Endothelial cell of umbilical vein (primary cell): ENCODE results near the gene CSPG5. TPM values are rescaled to one million over a fixed set of nuclear protein-coding genes. Genes with fewer than 3 reads are reported as not detected.

Source experiments
- BruUV-seq: library from RNA; stranded (reverse); fragments of 400-500 nt; replicated peaks from 2 replicates; lab custom pipeline; 2021; lab: Mats Ljungman, UMichigan
- CTCF ChIA-PET: fragments of 300-600, 350-600 bp; sonication (Branson Sonifier 250); formaldehyde crosslinking; loops from one replicate; lab custom pipeline; 2021; ENCODE audit warnings: antibody characterized with exemption, inconsistent platforms; lab: Charles Lee
- POLR2A ChIA-PET: fragments of 300-600, 350-600 bp; sonication (Branson Sonifier 250); formaldehyde crosslinking; loops from one replicate; lab custom pipeline; 2021; ENCODE audit warnings: antibody characterized with exemption, inconsistent platforms; lab: Charles Lee
- DNase-seq: peaks from one replicate; pipeline ENCODE4 v3.0.0-alpha.2; 2011; ENCODE audit warnings: low read depth, low spot score
- FAIRE-seq: peaks from 2 replicates; lab custom pipeline; 2011; peaks lifted over from hg19 to GRCh38; lab: Jason Lieb, UNC
- H2AFZ ChIP-seq: 2 replicates; pipeline ENCODE4 v1.6.0; 2012; ENCODE audit warnings: low read depth, low read length, control low read depth, inconsistent platforms
- H3K27ac ChIP-seq: 2 replicates; pipeline ENCODE4 v1.5.1; 2011; ENCODE audit warnings: low read depth, mild to moderate bottlenecking, control low read depth, low read length, moderate library complexity; ENCODE audit not compliant: insufficient read depth
- H3K27me3 ChIP-seq, 2 experiments: 2 replicates each; pipeline versions ENCODE4 v1.6.0 to v1.6.1; 2011; ENCODE audit warnings: low read length in 2 of 2, mixed read lengths in 1 of 2; ENCODE audit not compliant: control insufficient read depth in 2 of 2, insufficient read depth in 2 of 2
- H3K36me3 ChIP-seq, 2 experiments: 2 replicates in 1 of 2; 3 replicates in 1 of 2; pipeline ENCODE4 v1.5.1; 2011; ENCODE audit warnings: low read length in 2 of 2, mild to moderate bottlenecking in 1 of 2, moderate library complexity in 1 of 2; ENCODE audit not compliant: control insufficient read depth in 2 of 2, insufficient read depth in 2 of 2; ENCODE audit errors: extremely low read depth in 1 of 2
- H3K4me1 ChIP-seq: 3 replicates; pipeline ENCODE4 v1.5.1; 2011; ENCODE audit warnings: mild to moderate bottlenecking, low read length; ENCODE audit not compliant: control insufficient read depth, insufficient read depth; ENCODE audit errors: extremely low read depth
- H3K4me2 ChIP-seq: 2 replicates; pipeline ENCODE4 v1.6.1; 2011; ENCODE audit warnings: low read length, control low read depth, mixed read lengths; ENCODE audit not compliant: insufficient read depth
- H3K4me3 ChIP-seq, 3 experiments: fragments of 200-600 bp in 1 of 3; sonication (generic), shearing (Covaris generic) in 1 of 3; replicated peaks in 1 of 3; 2 replicates each; pipeline ENCODE4 v1.5.1; 2011 to 2016; ENCODE audit warnings: control low read depth in 3 of 3, low read length in 3 of 3, mild to moderate bottlenecking in 2 of 3, inconsistent platforms in 1 of 3, low read depth in 1 of 3, moderate library complexity in 1 of 3; ENCODE audit not compliant: insufficient read depth in 1 of 3
- H3K79me2 ChIP-seq: 2 replicates; pipeline ENCODE4 v1.6.0; 2012; ENCODE audit warnings: low read length, inconsistent platforms; ENCODE audit not compliant: control insufficient read depth, insufficient read depth
- H3K9ac ChIP-seq: replicated peaks from 2 replicates; pipeline ENCODE3; 2011; ENCODE audit warnings: low read length, control low read depth; ENCODE audit not compliant: insufficient read depth; ENCODE audit errors: extremely low read depth
- H3K9me1 ChIP-seq: replicated peaks from 3 replicates; pipeline ENCODE4 v1.6.0; 2011; ENCODE audit warnings: mild to moderate bottlenecking, low read length; ENCODE audit not compliant: control insufficient read depth, insufficient read depth; ENCODE audit errors: extremely low read depth
- H3K9me3 ChIP-seq: replicated peaks from 2 replicates; pipeline ENCODE4 v1.5.1; 2012; ENCODE audit warnings: low read length, inconsistent platforms; ENCODE audit not compliant: control insufficient read depth, insufficient read depth
- H4K20me1 ChIP-seq: replicated peaks from 2 replicates; pipeline ENCODE3; 2011; ENCODE audit warnings: mild to moderate bottlenecking, low read length; ENCODE audit not compliant: control insufficient read depth, insufficient read depth; ENCODE audit errors: extremely low read depth
- EZH2 ChIP-seq: IDR thresholded peaks from 2 replicates; pipeline ENCODE4 v1.6.1; 2012; ENCODE audit warnings: borderline replicate concordance, low read depth, mild to moderate bottlenecking, moderate library complexity, low read length, inconsistent platforms; ENCODE audit not compliant: severe bottlenecking
- FOS ChIP-seq: IDR thresholded peaks from 2 replicates; pipeline ENCODE4 v1.6.1; 2011; ENCODE audit warnings: mild to moderate bottlenecking, low read length, moderate library complexity, borderline replicate concordance; ENCODE audit not compliant: insufficient read depth
- GATA2 ChIP-seq: IDR thresholded peaks from 2 replicates; pipeline ENCODE4 v1.7.0; 2011; ENCODE audit warnings: low read depth, mild to moderate bottlenecking, moderate library complexity, mixed read lengths, low read length; ENCODE audit not compliant: insufficient read length, insufficient read depth
- JUN ChIP-seq: IDR thresholded peaks from 2 replicates; pipeline ENCODE4 v1.6.1; 2011; ENCODE audit warnings: borderline replicate concordance, low read depth; ENCODE audit not compliant: insufficient read length, insufficient read depth
- MYC ChIP-seq: IDR thresholded peaks from one replicate; pipeline ENCODE4 v1.6.1; 2011; ENCODE audit warnings: mild to moderate bottlenecking, low read depth, low read length
- POLR2A ChIP-seq: IDR thresholded peaks from 2 replicates; pipeline ENCODE4 v1.6.1; 2012; ENCODE audit warnings: low read depth, mild to moderate bottlenecking, control low read depth, low read length
- POLR2AphosphoS5 ChIP-seq: IDR thresholded peaks from 2 replicates; pipeline ENCODE4 v1.6.1; 2012; ENCODE audit warnings: low read depth, mild to moderate bottlenecking, control low read depth, low read length, moderate library complexity; ENCODE audit not compliant: insufficient read depth
- dilution Hi-C: fragments of 300-500 bp; cut with MboI; formaldehyde crosslinking; loops from one replicate; pipeline ENCODE4 v1.15.0; 2019; ENCODE audit warnings: low sequenced_read_pairs; ENCODE audit not compliant: extremely low pct_ligation_motif_present
- intact Hi-C: fragments of 100-400 bp; cut with micrococcal nuclease; formaldehyde crosslinking; loops from one replicate; pipeline ENCODE4 v1.10.0; 2022
- polyA plus RNA-seq, 4 experiments: library from polyadenylated mRNA; depleted of rRNA in 3 of 4; stranded (reverse) in 3 of 4; unstranded in 1 of 4; fragments of >200 nt; gene quantifications; 2 replicates each; pipeline versions ENCODE4 v1.2.1 to v1.2.3, GENCODE V29; 2011 to 2012; ENCODE audit warnings: missing spikeins in 1 of 4
- total RNA-seq: library from RNA; stranded (reverse); gene quantifications from 2 replicates; pipeline ENCODE4 v1.2.3, GENCODE V29; 2021
- TF ChIP-seq, protein P1 (sequence below): IDR thresholded peaks from 2 replicates; pipeline ENCODE4 v1.6.1; 2011; ENCODE audit not compliant: insufficient read depth, insufficient read length
- TF ChIP-seq, protein P2 (sequence below), 2 donors: IDR thresholded peaks; 1 replicate in 1 of 2; 2 replicates in 1 of 2; pipeline ENCODE4 v1.5.1; 2011; ENCODE audit warnings: low read length in 2 of 2, mild to moderate bottlenecking in 2 of 2, moderate library complexity in 2 of 2, control low read depth in 1 of 2, inconsistent platforms in 1 of 2, low read depth in 1 of 2; ENCODE audit not compliant: insufficient read depth in 1 of 2; ENCODE audit errors: extremely low read depth in 1 of 2

The CSPG5 gene
- total and polyA plus RNA-seq, 2 donors (not counting 3 experiments of a cell fraction or from before 2014, with no cell fraction given): 0.32 to 0.55 TPM

GRCh38 chr3:47577583-47578118, 1.0 kb downstream of the CSPG5 start:
- peak overlapping the region; percentile 16 for H3K4me2 ChIP-seq

More at GRCh38 chr3:47577583-47578118, 1.0 kb downstream of the CSPG5 start:
- FAIRE-seq: no peak
- no peak overlapping the region for H3K27ac ChIP-seq
- no TSS peak for BruUV-seq
- H3K36me3 ChIP-seq: no peaks in the 10 kb centered on the region
- H3K9ac ChIP-seq: no peak overlapping the region
- H3K4me1 ChIP-seq: no peaks in the 10 kb centered on the region
- H3K4me3 ChIP-seq: peak overlapping the region in 2 of 3 experiments; percentile 23 to 36
- no peaks in the 10 kb centered on the region for H3K9me1 ChIP-seq
- dilution Hi-C loops: no loop called here
- H3K9me3 ChIP-seq: no peaks in the 10 kb centered on the region
- H2AFZ ChIP-seq: peak overlapping the region; percentile 85
- TF ChIP-seq GATA2 (no peak), POLR2AphosphoS5 (no peak), JUN (no peak), FOS (no peak), POLR2A (no peak), MYC (no peak), EZH2 (no peak)
- TF ChIP-seq, protein P1, sequence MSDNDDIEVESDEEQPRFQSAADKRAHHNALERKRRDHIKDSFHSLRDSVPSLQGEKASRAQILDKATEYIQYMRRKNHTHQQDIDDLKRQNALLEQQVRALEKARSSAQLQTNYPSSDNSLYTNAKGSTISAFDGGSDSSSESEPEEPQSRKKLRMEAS: no peak
- TF ChIP-seq, protein P2, sequence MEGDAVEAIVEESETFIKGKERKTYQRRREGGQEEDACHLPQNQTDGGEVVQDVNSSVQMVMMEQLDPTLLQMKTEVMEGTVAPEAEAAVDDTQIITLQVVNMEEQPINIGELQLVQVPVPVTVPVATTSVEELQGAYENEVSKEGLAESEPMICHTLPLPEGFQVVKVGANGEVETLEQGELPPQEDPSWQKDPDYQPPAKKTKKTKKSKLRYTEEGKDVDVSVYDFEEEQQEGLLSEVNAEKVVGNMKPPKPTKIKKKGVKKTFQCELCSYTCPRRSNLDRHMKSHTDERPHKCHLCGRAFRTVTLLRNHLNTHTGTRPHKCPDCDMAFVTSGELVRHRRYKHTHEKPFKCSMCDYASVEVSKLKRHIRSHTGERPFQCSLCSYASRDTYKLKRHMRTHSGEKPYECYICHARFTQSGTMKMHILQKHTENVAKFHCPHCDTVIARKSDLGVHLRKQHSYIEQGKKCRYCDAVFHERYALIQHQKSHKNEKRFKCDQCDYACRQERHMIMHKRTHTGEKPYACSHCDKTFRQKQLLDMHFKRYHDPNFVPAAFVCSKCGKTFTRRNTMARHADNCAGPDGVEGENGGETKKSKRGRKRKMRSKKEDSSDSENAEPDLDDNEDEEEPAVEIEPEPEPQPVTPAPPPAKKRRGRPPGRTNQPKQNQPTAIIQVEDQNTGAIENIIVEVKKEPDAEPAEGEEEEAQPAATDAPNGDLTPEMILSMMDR (IDR thresholded peaks at IDR 0.05; ENCODE audit: extremely low read depth in 1 of 2, insufficient read depth in 1 of 2, low read depth in 1 of 2, low read length in 2 of 2): no peak
- CTCF ChIA-PET: interaction anchor here (0.6 to 1.8 kb wide), 5 partner anchors 44 to 157 kb away, joined by 3 to 6 read pairs (median 3); no protein-coding TSS in a partner anchor
- peak; percentile 30 for DNase-seq
- intact Hi-C loops: loop anchor here (5.0 kb wide), 1 partner anchor 55 kb away; no protein-coding TSS in a partner anchor
- H3K79me2 ChIP-seq: no peaks in the 10 kb centered on the region
- peaks cover 18 to 21% of the 10 kb centered on the region in 2 experiments for H3K27me3 ChIP-seq
- H4K20me1 ChIP-seq: no peaks in the 10 kb centered on the region
- POLR2A ChIA-PET: interaction anchor here (0.5 to 1.4 kb wide), 2 partner anchors 8 to 9 kb away, joined by 6 read pairs; no protein-coding TSS in a partner anchor
